GM21717 (cell line): ENCODE results near the gene IBA57.
"Not testable (repeated sequence)": the region's sequence is repeated elsewhere in the genome, so short reads cannot be mapped to it uniquely, and the experiment has no call there.

ENCODE experiments used
- ATAC-seq: cut with Tn5 transposase; IDR thresholded peaks from one replicate; pipeline ENCODE4 v1.9.1; 2021; ENCODE audit warnings: mild to moderate bottlenecking, moderate library complexity; ENCODE audit not compliant: unreplicated experiment

Gene IBA57

DNA sequence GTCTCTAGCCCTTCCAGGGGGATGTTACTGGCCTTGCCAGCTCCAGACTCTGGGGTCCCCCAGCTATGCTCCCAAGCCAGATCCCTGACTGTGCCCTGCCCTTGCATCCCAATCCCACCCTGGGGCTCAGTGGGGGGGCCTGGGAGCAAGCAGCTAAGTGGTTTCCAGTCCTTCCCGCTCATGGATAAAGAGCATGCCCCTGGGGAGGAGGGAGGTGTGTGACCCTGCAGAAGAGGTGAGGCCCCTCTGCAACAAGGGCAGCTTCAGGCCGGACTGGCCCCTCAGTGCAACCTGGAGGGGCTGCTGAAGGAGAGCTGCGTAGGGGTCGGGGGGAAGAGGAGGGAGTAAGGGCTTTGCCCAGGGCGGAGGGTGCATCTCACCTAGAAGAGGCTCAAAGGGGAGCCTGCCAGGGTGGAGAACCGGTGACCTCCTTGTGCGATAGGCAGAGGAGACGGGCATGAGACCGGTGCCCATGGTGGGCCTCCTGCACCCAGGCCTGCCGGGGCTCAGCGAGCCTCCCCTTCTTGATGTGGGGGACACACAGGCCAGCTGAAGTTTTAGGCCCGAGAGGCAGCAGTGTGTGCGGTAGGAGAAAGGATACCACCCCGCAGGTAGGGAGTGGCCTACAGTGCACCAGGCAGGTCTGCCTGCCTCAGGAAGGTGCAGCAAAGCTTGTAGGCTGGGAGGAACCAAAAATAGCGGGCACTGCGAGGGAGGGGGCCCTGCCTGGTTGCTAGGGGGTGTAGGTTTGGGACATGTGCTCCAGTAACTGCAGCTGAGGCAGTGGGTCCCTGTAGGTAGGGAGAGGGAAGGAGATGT lies 45.3 kb downstream of the IBA57 start:
- no peak for ATAC-seq

DNA sequence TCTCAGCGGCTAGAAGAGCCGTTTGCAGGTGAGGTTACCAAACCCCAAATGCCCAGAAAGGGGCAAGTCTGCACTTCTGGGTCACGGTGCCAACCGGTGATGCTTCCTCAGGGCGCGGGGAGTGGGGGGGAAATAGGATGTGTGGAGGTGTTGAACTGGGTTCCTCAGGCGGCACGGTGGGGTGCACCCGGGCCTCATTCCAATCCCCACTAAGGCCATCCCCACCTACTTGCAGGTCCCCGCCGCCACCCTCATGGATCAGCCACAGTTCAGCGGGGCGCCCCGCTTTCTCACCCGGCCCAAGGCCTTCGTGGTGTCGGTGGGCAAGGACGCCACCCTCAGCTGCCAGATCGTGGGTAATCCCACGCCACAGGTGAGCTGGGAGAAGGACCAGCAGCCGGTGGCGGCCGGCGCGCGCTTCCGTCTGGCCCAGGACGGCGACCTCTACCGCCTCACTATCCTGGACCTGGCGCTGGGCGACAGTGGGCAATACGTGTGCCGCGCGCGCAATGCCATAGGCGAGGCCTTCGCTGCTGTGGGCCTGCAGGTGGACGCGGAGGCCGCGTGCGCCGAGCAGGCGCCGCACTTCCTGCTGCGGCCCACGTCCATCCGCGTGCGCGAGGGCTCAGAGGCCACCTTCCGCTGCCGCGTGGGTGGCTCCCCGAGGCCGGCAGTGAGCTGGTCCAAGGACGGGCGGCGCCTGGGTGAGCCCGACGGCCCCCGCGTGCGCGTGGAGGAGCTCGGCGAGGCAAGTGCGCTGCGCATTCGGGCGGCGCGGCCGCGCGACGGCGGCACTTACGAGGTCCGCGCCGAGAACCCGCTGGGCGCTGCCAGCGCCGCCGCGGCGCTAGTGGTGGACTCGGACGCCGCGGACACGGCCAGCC lies 46.2 kb downstream of the IBA57 start:
- ATAC-seq: no peak

DNA sequence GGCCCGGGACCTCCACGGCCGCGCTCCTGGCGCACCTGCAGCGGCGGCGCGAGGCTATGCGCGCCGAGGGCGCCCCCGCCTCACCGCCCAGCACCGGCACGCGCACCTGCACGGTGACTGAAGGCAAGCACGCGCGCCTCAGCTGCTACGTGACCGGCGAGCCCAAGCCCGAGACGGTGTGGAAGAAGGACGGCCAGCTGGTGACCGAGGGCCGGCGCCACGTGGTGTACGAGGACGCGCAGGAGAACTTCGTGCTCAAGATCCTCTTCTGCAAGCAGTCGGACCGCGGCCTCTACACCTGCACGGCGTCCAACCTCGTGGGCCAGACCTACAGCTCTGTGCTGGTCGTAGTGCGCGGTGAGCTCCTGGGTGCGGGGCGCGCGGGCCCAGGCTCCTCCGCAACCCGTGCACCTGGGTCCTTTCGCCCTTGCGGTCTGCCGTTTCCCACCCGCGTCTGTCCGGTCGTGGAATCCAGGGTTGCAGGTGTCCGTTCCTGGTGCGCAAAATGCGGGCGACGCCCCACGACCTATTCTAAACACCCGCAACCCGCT lies 46.9 kb downstream of the IBA57 start:
- no peak for ATAC-seq

DNA sequence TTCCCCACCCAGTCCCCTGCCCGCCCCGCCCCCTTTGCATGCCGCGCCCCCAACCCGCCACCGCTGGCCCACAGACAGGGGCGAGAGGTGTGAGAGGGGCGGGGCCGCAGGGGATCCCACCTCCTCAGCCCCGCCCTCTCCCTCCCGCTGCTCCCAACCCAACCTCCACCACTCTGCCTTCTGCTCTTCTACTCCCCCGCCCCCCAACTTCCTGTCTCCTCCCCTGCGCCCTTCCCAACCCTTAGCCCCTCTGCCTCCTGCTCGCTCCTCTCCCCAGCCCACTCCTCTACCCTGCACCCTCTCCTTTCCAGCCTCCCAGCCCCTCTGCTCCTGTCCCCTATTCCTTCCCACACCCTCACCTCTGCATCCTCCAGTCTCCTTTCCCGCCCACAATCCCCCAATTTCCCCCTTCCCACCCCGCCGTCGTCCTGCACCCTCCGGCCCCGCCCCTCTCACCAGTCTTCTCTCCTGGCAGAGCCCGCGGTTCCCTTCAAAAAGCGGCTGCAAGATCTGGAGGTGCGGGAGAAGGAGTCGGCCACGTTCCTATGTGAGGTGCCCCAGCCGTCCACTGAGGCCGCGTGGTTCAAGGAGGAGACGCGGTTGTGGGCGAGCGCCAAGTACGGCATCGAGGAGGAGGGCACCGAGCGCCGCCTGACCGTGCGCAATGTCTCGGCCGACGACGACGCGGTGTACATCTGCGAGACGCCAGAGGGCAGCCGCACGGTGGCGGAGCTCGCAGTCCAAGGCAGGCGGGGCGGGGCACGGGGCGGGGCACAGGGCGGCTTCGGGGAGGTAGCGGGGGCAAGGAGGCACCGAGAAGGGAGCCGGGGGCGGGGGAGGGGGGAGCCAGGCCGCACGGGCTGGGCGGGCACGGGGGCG lies 47.6 kb downstream of the IBA57 start:
- peak; percentile 90 for ATAC-seq

DNA sequence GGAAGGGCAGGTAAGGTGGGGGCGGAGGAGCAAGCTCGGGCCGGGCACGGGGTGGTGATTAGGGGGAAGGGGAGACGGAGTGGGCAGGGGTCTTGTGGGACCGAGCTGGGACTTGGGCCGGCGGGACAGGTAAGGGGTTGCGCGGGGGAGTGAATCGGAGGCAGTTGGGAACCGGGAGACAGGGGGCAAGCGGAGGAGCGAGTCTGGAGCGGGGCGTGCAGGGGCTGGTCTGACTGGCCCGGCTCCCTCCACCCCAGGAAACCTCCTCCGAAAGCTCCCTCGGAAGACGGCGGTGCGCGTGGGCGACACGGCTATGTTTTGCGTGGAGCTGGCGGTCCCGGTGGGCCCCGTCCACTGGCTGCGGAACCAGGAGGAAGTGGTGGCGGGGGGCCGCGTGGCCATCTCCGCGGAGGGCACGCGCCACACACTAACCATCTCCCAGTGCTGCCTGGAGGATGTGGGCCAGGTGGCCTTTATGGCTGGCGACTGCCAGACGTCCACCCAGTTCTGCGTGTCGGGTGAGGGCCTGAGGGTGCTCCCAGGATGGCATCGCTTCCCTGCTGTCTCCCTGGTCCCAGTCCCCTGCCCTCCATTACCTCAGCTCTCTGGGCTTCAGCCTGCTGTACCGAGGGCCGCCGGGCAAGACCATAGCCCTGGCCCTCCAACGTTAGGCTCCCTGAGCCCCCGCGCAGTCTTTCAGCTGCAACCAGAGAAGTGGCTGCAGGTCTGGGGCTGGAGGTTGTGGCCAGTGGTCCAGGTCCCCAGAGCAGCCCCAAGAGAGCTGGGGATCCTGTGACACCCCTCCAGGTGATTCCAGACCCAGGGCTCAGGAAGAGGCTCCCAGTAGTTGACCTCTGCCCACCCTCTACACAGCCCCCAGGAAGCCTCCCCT lies 48.6 kb downstream of the IBA57 start:
- ATAC-seq: no peak

DNA sequence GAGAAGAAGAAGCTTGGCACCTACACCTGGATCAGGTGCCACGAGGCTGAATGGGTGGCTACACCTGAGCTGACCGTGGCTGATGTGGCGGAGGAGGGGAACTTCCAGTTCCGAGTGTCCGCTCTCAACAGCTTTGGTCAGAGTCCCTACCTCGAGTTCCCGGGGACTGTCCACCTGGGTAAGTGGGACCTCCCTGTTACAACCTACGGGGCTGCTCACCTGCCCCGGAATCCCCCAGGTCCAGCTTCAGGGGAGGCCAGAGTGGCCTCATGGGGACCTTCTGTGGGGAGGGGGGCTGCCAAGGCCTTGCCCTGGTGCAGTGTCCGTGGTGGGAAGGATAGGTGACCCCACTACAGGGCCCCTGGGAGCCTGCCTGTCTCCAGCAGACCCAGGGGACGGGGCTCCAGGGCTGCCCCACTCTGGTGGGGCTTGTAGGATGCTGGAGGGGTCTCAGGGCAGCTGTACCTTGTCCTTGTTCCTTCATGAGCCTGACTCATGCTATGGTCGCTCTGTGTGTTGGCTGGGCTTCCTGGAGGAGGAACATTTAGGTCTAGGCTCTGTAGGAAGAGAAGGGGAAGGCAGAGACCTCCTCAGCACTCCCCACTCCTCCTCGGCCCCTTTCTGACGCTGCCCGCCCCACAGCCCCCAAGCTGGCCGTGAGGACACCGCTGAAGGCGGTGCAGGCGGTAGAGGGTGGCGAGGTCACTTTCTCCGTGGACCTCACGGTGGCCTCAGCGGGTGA lies 49.5 kb downstream of the IBA57 start:
- ATAC-seq: no peak

DNA sequence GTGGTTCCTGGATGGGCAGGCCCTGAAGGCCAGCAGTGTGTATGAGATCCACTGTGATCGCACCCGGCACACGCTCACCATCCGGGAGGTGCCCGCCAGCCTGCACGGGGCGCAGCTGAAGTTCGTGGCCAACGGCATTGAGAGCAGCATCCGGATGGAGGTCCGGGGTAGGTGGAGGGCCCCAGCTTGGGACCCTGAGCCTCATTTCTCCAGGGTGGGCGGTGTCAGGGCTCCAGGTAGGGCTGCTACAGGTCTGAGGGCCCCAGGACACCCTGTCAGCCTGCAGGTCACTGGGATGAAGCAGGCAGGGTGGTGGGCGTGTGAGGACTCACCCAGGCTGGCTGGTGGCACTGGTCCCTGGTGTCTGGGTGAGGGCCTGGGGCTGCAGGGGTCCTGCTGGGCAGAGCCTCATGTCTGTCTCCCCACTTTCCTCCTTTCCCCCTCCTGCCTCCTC lies 50.1 kb downstream of the IBA57 start:
- ATAC-seq: no peak

DNA sequence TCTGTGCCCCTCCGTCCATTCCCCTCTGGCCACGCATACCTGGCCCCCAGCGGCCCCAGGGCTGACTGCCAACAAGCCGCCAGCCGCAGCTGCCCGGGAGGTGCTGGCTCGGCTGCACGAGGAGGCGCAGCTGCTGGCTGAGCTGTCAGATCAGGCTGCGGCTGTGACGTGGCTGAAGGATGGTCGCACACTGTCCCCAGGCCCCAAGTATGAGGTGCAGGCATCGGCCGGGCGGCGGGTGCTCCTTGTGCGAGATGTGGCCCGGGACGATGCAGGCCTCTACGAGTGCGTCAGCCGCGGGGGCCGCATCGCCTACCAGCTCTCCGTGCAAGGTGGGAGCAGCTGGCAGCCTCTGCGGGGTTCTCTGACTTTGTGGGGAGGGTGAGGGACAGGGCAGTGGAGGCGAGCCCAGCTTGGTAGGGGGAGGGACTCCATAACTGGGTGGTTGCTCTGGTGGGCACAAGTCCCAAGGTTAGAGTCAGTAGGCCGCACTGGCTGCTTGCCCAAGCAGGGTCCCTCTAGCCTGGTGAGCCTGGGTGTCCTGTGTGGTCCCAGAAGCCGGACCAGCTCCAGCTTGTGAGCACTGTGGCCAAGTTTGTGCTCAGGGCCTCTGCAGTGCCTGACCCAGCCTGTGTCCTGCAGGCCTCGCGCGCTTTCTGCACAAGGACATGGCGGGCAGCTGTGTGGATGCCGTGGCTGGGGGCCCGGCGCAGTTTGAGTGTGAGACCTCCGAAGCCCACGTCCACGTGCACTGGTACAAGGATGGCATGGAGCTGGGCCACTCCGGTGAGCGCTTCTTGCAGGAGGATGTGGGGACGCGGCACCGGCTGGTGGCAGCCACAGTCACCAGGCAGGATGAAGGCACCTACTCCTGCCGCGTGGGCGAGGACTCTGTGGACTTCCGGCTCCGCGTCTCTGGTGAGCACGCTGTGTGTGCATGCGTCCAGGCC lies 51.0 kb downstream of the IBA57 start:
- ATAC-seq: no peak

DNA sequence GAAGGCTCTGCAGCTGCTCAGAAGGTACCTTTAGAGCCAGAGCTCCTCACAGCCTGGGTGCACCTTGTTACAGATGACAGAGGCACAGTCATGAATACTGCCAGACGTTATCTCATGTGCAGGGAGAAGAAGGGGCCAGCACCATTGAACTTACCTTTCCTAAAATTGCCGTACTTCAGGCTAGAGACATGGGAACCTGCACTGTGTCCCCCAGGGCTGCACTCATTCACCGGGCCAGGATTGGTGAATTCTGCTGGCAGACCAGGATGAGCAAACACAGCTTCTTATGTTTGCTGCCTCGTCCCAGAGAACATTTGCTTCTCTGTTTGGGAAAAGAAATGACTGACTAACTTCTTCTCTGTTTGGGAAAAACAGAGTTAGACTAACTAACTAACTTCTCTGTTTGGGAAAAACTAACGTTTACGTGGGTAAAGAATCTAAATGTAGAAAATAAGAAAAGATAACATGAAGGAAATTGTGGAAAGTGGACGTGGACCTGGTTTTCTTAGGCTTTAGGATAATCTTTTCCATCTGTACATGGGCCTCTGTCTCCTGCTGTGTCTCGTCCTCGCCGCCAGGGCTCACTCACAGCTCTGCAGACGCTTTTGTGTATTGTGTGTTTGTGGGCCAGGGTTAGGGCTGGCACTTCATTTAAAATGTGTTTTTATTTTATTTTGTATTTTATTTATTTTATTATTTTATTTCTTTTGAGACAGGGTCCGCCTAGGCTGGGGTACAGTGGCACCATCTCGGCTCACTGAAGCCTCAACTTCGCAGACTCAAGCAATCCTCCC lies 52.1 kb downstream of the IBA57 start:
- no peak for ATAC-seq

DNA sequence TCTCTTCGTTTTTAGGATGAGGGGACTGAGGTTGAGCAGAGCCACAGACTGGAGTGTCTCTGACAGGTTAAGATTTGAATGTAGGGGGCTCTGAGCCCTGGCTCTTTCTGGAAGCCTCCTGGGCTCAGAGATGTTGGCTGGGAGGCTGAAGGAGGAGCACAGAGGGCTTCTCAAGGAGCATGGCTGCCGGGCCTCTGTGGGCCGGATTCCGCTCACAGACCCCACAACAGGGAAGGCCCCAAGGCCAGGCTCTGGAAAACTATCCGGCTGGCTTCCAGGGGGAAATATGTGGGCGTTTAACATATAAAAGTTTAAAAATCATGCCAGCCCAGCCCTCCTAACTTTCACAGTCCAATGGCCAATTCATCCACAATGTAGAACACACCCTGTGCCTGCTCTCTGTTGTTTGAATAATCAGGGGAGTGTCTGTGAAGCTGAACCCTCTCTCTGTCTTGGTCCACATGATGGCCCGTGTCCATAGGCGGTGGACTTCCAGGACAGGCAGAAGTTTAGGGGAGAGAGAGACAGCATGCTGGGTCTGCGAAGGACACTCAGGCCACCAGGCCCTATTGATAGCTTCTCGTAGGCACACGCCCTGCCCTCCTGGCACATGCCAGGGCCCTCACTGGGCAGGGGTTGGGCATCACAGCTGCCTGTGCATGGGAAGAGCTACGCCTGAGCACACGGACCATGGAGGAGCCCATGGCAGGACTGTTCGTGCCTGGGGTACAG lies 53.1 kb downstream of the IBA57 start:
- ATAC-seq: no peak

DNA sequence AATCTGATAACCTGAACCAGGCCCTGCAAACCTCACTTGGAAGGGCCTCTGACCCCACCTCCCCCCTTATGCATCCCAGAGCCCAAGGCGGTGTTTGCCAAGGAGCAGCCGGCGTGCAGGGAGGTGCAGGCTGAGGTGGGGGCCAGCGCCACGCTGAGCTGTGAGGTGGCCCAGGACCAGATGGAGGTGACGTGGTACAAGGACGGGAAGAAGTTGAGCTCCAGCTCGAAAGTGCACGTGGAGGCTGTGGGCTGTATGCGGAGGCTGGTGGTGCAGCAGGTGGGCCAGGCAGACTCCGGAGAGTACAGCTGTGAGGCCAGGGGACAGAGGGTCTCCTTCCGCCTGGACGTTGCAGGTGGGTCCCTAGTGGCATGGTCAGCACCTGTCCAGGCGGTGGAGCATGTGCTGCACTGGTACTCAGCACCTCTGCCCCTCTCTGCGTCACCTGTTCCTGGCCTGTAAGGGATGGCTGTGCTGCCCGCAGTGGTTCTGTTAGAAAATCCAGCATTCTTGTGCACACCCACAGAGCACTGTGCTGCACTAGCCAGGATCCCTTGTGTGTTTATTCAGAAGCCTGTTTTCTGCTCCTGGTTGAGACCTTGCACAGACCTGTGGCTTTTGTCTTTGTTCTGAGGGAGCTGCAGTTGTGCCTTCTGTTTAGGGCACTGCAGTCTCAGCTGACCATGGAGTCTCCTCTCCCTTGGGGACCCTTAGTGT lies 53.8 kb downstream of the IBA57 start:
- ATAC-seq: no peak

DNA sequence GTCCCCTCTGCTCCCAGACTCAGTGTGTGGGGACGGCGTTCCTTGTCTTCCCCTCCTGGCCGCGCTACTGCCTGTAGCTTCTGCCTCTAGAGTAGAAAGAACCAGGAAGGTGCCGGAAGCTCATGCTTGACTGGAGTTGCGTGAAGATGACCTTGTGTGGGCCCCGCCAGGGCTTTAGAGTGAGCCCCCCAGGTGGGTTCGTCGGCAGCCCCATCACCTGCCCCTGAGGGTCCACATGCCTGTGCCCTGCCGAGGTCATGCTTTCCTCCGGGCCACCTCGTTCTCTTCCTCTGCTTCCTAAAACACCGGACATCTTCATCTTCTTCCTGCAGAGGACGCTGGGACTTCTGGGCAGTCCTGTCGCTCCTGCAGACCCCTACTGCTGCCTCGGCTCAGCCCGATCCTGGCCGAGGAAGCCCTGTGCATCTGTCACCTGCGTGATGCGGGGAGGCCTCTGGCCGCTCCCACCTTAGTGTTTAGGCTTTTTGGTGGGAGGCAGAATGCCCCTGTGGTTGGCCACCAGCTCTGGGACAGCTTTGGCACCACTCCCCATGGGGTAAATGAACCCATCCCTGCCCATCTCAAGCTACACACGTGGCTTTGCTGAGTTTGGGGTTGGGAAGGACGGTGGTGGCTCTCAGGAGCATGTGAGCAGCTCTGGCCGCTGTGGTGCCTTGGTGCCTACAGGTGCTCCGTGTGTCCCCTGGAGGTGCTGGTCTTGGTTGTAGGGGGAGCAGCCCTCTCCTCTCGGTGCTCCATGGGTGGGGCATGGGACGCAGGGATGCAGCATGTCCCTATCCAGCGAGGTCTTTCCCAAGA lies 54.6 kb downstream of the IBA57 start:
- no peak for ATAC-seq

DNA sequence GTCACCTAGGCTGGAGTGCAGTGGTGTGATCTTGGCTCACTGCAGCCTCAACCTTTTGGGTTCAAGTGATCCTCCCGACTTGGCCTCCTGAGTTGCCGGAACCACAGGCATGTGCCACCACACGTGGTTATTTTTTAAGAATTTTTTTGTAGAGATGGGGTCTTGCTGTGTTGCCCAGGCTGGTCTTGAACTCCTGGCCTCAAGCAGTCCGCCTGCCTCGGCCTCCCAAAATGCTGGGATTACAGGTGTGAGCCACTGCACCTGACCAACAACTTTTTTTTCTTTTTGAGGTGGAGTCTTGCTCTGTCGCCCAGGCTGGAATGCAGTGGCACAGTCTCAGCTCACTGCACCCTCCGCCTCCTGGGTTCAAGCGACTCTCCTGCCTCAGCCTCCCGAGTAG lies 55.5 kb downstream of the IBA57 start:
- not testable (repeated sequence) for ATAC-seq

DNA sequence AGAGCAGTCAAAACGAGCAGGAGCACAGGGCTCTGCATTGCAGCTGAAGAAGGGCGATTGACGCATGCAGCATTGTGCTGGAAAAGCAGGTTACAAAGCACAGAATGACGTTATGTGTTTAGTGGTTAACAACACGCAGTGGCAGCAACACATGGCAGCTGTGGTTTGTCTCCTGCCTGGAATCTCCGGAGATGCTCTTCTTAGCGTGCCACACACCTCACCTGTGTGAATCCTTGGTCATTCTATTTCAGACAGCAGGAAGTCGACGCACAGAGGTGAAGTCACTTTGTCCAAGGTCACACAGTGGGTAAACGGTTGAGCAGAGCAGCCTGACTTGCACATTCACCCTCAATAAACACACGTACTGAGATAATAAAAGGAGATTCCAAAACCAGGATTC lies 56.9 kb downstream of the IBA57 start:
- ATAC-seq: no peak
